Epithelial cell of prostate (primary cell): ENCODE measurements around the gene TFR2.

Experiments used
- DNase-seq: peaks from one replicate; pipeline ENCODE4 v3.0.0-alpha.2; 2011; ENCODE audit warnings: low read depth, low spot score
- H3K27ac ChIP-seq: fragments of 450-650 bp; 2 replicates; pipeline ENCODE4 v1.5.1; 2017; ENCODE audit warnings: mild to moderate bottlenecking

Gene TFR2

GRCh38 chr7:100591596-100591995 is 49.8 kb downstream of the TFR2 start:
- no peak overlapping the region for H3K27ac ChIP-seq
- no peak for DNase-seq

GRCh38 chr7:100590077-100590737 is 51.1 kb downstream of the TFR2 start:
- no peak for DNase-seq
- no peak overlapping the region for H3K27ac ChIP-seq

- no peak for DNase-seq
- no peak overlapping the region for H3K27ac ChIP-seq
Observed at GRCh38 chr7:100589341-100589947, 51.9 kb downstream of the TFR2 start.

- DNase-seq, result no peak
- H3K27ac ChIP-seq, result no peak overlapping the region
Observed at GRCh38 chr7:100588438-100588837, 52.9 kb downstream of the TFR2 start.

GRCh38 chr7:100586266-100587025 is 54.9 kb downstream of the TFR2 start, which contains the start of gene FBXO24:
TSS of gene FBXO24 (plus strand) at chr7:100586328. CDS start at chr7:100586626, 298 bp downstream.
- peak; percentile 99 for DNase-seq
- H3K27ac ChIP-seq, result peak within 1 kb of the TSS; percentile 96

GRCh38 chr7:100585511-100586265 is 55.7 kb downstream of the TFR2 start, which contains the start of gene LRCH4:
TSS of gene LRCH4 (minus strand) at chr7:100586129. CDS start at chr7:100586100, 29 bp downstream.
- peak; percentile 12 for DNase-seq

GRCh38 chr7:100584683-100585510 is 56.5 kb downstream of the TFR2 start:
- peak; percentile 10 for DNase-seq
- H3K27ac ChIP-seq, result peak overlapping the region; percentile 96

More at GRCh38 chr7:100585511-100586265, 55.7 kb downstream of the TFR2 start, which contains the start of gene LRCH4:
- peak within 1 kb of the TSS; percentile 96 for H3K27ac ChIP-seq

GRCh38 chr7:100584054-100584682 is 57.2 kb downstream of the TFR2 start:
- no peak for DNase-seq
- H3K27ac ChIP-seq, result peak overlapping the region; percentile 96

- peak overlapping the region; percentile 96 for H3K27ac ChIP-seq
- no peak for DNase-seq
Observed at GRCh38 chr7:100583132-100584053, 58.0 kb downstream of the TFR2 start.

GRCh38 chr7:100582650-100583049 is 58.7 kb downstream of the TFR2 start:
- peak overlapping the region; percentile 96 for H3K27ac ChIP-seq
- DNase-seq, result no peak

GRCh38 chr7:100582041-100582579 is 59.2 kb downstream of the TFR2 start:
- H3K27ac ChIP-seq, result peak overlapping the region; percentile 96
- DNase-seq, result no peak

GRCh38 chr7:100580466-100581283 is 60.7 kb downstream of the TFR2 start:
- no peak for DNase-seq
- no peak overlapping the region for H3K27ac ChIP-seq

GRCh38 chr7:100578246-100579183 is 62.8 kb downstream of the TFR2 start:
- no peak for DNase-seq
- H3K27ac ChIP-seq, result no peak overlapping the region

- no peak for DNase-seq
- H3K27ac ChIP-seq, result no peak overlapping the region
Observed at GRCh38 chr7:100577507-100577906, 63.8 kb downstream of the TFR2 start.

- H3K27ac ChIP-seq, result no peak overlapping the region
- no peak for DNase-seq
Observed at GRCh38 chr7:100577103-100577502, 64.2 kb downstream of the TFR2 start.
